Activated CD8-positive, alpha-beta memory T cell treated with anti-CD3 and anti-CD28 coated beads, Interleukin-2, amount 50 U/mL, for 1 hour (primary cell): ENCODE data around the gene CABYR.

Experiments
- DNase-seq: peaks from one replicate; pipeline ENCODE4 v3.0.0-alpha.2; 2020; ENCODE audit errors: extremely low read depth

Gene CABYR

GRCh38 chr18:24189664-24190346, 50.9 kb downstream of the CABYR start:
- no peak for DNase-seq

- no peak for DNase-seq
Observed at GRCh38 chr18:24190590-24190989, 51.7 kb downstream of the CABYR start.

- DNase-seq = no peak
Observed at GRCh38 chr18:24195296-24196053, 56.6 kb downstream of the CABYR start.

- no peak for DNase-seq
Observed at GRCh38 chr18:24196764-24197163, 57.9 kb downstream of the CABYR start.

GRCh38 chr18:24197412-24197811, 58.5 kb downstream of the CABYR start:
- DNase-seq = no peak

GRCh38 chr18:24198461-24198860, 59.6 kb downstream of the CABYR start:
- no peak for DNase-seq

- no peak for DNase-seq
Observed at GRCh38 chr18:24199372-24199962, 60.6 kb downstream of the CABYR start.

- no peak for DNase-seq
Observed at GRCh38 chr18:24200494-24201290, 61.8 kb downstream of the CABYR start.

GRCh38 chr18:24201699-24202687, 63.1 kb downstream of the CABYR start:
- no peak for DNase-seq

GRCh38 chr18:24204904-24205303, 66.0 kb downstream of the CABYR start:
- DNase-seq = no peak

GRCh38 chr18:24208270-24209035, 69.6 kb downstream of the CABYR start:
- DNase-seq = no peak

GRCh38 chr18:24209558-24209957, 70.7 kb downstream of the CABYR start:
- no peak for DNase-seq
